HTR-8/SVneo (cell line): ENCODE data around the gene LASP1NB.
"Not testable (repeated sequence)": the region's sequence is repeated elsewhere in the genome, so short reads cannot be mapped to it uniquely, and the experiment has no call there.

Experiments used
- DNase-seq: peaks from one replicate; pipeline ENCODE4 v3.0.0; 2011; ENCODE audit warnings: low spot score, mixed read lengths; ENCODE audit not compliant: insufficient read length
- FAIRE-seq: peaks from 2 replicates; lab custom pipeline; 2011; peaks lifted over from hg19 to GRCh38; lab: Jason Lieb, UNC

Gene LASP1NB

GRCh38 chr17:38914741-38915638 is 10.4 kb upstream of the LASP1NB start:
- DNase-seq (no peak), FAIRE-seq (no peak)

- FAIRE-seq (no peak), DNase-seq (no peak)
Measured at GRCh38 chr17:38915639-38915995, 9.8 kb upstream of the LASP1NB start.

DNA sequence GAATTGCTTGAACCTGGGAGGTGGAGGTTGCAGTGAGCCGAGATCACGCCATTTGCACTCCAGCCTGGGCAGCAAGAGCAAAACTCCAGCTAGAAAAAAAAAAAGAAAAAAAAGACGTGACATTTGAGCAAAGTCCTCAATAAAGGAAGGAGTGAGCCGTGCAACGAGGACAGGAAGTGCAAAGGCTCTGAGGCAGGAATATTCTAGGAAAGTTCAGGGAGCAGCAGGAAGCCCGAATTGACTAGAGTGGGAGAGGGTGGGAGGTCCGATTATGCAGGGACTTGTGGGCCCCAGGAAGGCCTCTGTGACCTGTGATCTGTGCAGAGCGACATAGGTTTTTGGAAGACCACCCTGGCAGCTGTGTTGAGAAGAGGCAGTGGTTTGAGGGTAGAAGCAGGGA is 8.6 kb upstream of the LASP1NB start:
- FAIRE-seq, result no peak
- DNase-seq, result no peak

GRCh38 chr17:38917259-38917658 is 8.2 kb upstream of the LASP1NB start:
- no peak for DNase-seq
- no peak for FAIRE-seq

DNA sequence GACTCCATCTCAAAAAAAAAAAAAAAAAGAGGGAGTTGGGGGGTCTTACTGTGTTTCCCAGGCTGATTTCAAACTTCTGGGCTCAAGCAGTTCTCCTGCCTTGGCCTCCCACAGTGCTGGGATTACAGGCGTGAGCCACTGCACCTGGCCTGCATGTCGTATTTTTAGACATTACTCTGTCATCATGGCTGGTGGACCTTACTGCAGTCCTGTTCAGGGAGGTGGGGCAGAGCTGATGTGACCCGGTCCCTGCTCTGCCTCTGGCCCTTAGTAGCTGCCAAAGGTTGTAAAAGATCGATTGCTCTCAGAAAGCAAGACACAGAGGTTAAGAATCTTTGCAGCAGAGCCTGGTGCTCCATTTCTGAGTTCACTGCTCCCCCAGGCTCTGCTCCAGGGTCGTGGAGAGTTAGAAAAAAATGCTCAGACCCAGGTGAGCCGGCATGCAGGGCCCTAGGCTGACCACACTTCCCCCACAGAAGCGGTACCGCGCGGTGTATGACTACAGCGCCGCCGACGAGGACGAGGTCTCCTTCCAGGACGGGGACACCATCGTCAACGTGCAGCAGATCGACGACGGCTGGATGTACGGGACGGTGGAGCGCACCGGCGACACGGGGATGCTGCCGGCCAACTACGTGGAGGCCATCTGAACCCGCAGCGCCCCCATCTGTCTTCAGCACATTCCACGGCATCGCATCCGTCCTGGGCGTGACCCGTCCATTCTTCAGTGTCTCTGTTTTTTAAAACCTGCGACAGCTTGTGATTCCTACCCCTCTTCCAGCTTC is 7.1 kb upstream of the LASP1NB start:
- FAIRE-seq, result peak; percentile 85
- no peak for DNase-seq

DNA sequence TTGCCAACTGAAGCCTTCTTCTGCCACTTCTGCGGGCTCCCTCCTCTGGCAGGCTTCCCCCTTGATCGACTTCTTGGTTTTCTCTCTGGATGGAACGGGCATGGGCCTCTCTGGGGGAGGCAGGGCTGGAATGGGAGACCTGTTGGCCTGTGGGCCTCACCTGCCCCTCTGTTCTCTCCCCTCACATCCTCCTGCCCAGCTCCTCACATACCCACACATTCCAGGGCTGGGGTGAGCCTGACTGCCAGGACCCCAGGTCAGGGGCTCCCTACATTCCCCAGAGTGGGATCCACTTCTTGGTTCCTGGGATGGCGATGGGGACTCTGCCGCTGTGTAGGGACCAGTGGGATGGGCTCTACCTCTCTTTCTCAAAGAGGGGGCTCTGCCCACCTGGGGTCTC is 6.5 kb upstream of the LASP1NB start:
- DNase-seq, result no peak
- FAIRE-seq, result no peak

GRCh38 chr17:38919316-38920078 is 5.9 kb upstream of the LASP1NB start:
- no peak for FAIRE-seq

DNA sequence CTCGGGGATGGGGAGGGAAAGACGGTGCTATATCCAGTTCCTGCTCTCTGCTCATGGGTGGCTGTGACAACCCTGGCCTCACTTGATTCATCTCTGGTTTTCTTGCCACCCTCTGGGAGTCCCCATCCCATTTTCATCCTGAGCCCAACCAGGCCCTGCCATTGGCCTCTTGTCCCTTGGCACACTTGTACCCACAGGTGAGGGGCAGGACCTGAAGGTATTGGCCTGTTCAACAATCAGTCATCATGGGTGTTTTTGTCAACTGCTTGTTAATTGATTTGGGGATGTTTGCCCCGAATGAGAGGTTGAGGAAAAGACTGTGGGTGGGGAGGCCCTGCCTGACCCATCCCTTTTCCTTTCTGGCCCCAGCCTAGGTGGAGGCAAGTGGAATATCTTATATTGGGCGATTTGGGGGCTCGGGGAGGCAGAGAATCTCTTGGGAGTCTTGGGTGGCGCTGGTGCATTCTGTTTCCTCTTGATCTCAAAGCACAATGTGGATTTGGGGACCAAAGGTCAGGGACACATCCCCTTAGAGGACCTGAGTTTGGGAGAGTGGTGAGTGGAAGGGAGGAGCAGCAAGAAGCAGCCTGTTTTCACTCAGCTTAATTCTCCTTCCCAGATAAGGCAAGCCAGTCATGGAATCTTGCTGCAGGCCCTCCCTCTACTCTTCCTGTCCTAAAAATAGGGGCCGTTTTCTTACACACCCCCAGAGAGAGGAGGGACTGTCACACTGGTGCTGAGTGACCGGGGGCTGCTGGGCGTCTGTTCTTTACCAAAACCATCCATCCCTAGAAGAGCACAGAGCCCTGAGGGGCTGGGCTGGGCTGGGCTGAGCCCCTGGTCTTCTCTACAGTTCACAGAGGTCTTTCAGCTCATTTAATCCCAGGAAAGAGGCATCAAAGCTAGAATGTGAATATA is 4.8 kb upstream of the LASP1NB start:
- FAIRE-seq, result peak; percentile 66
- DNase-seq, result no peak

More at GRCh38 chr17:38919316-38920078, 5.9 kb upstream of the LASP1NB start:
- DNase-seq, result no peak

- peak; percentile 52 for FAIRE-seq
- DNase-seq, result no peak
Measured at GRCh38 chr17:38921756-38922411, 3.5 kb upstream of the LASP1NB start.

DNA sequence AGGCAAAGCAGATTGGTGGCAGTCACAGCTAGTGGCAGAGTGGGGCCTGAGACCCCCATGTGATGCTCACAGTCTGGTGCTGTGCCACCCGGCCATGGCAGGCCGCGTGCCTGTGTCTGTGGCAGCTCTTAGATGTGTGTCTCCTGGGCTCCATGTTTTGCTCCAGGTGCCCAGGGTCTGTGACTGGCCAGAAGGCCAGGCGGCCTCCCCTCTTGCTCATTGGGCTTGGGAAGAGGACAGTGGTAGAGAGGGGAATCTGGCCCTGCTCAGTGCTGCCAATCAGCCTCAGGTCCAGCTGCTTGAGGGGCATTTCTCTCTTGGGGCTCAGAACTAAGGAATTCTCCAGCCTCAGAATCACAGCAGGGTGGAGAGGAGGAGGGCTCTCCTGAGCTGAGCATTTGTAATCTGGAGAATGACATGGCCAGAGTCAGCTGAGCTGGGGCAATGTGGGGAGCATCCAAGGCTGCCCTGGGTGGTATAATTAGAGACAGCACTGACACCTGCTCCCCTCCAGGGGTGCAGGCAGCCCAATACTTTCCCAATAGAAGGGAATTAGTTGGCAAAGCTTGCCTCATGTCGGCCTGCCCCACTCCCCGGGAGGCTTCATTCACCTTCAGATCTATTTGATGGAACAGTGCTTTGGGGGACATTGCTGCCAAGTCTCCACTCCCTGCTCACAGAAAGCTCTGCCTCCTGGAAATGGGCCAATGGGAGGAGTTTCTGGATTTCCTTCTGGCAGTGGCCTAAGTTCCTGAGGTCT is 2.7 kb upstream of the LASP1NB start:
- DNase-seq, result peak; percentile 39
- FAIRE-seq, result peak; percentile 4

DNA sequence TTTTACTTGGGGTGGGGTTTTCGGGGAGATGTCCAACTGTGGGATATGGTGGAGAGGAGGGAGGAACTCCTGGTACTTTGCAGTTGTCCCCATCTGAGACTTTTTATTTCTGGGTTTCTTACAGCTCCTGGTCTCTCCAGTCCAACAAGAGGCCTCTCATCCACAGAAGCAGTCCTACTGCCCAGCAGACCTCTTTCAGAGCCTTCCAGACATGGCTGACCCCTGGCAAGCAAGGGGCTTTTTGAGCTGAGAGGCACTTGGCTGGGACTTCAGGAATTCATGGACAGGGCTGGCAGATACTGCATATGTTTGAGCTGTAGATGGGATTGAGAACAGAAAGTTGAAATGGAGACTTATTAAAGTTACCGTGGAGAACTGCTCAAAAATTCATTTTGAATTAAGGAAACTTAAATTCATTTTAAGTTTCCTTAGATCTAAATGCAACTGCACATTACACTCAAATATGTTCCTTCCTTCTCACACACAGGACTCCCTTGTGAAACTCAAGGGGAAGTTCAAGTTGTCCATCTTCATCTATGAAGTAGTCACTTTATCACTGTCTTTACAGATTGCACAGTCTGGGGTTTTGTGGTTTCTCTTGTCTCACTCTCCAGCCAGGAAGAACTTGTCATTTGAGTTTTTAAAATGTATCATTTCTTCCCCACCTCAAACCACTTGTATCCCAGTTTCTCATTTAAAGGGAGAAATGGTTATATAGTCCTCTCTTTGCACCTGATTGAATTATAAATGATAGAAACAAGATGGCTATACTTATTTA is 1.1 kb downstream of the LASP1NB start:
- DNase-seq, result no peak
- no peak for FAIRE-seq

DNA sequence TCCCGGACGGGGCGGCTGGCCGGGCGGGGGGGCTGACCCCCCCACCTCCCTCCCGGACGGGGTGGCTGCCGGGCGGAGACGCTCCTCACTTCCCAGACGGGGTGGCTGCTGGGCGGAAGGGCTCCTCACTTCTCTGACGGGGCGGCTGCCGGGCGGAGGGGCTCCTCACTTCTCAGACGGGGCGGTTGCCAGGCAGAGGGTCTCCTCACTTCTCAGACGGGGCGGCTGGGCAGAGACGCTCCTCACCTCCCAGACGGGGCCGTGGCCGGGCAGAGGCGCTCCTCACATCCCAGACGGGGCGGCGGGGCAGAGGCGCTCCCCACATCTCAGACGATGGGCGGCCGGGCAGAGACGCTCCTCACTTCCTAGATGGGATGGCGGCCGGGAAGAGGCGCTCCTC is 5.4 kb downstream of the LASP1NB start:
- not testable (repeated sequence) for FAIRE-seq, DNase-seq

GRCh38 chr17:38933962-38934361 is 8.5 kb downstream of the LASP1NB start:
- not testable (repeated sequence) for FAIRE-seq, DNase-seq

GRCh38 chr17:38939987-38940386 is 14.6 kb downstream of the LASP1NB start:
- DNase-seq (no peak), FAIRE-seq (no peak)

DNA sequence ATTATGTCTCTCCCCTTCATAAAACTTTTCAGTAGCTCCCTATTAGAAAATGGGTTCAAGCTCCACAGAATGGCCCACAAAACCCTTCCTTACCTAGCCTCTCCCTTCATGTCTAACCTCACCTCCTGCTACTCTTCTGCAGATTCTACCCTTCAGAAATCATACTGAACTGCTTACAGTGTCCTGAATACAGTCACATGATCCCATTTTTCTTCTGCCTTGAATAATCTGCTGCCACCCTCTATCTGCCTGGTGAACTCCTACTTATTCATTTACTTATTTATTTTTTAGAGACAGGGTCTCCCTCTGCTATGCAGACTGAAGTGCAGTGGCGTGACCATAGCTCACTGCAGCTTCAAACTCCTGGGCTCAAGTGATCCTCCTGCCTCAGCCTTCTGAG is 15.0 kb downstream of the LASP1NB start:
- DNase-seq (no peak), FAIRE-seq (no peak)

- no peak for DNase-seq
- FAIRE-seq, result no peak
Measured at GRCh38 chr17:38942696-38943334, 17.4 kb downstream of the LASP1NB start.

DNA sequence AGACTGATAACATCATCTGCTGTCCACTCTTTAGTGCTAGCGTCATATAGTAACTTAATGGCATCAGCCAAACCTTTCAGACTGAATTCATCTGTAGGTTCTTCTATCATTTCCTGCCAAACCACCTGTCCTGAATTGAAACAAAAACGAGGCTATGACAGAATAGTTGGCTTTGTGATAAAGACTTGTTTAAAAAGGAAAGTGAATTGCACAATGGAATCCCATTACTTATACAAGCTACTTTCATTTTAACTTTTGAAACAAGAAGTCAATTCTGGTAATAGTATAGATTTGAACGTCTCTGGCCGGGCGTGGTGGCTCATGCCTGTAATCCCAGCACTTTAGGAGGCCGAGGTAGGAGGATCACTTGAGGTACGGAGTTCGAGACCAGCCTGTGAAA is 18.2 kb downstream of the LASP1NB start:
- FAIRE-seq (no peak), DNase-seq (no peak)
